Measurements from ENCODE around the gene SCO2. TPM values are rescaled to one million over a fixed set of nuclear protein-coding genes. Genes with fewer than 3 reads are reported as not detected.

The SCO2 gene
- total RNA-seq, 1 experiment from 2014 or later, result 7.0 TPM

DNA sequence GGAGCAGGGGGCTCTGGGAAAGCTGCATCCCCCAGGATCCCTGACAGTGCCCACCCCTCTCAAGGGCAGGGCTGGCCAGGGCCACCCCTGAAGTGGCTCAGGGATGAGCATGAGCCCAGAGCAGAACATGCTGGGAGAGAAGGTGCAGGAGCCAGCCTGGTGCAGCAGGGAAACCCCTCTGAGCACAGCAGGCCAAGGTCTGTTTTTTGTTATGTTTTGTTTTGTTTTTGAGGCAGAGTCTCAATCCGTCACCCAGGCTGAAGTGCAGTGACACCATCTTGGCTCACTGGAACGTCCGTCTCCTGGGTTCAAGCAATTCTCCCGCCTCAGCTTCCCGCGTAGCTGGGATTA is 49.8 kb downstream of the SCO2 start:
- Histone ChIP-seq H3K36me3 (ENCODE audit: control insufficient read depth in 1 of 2, insufficient read depth in 2 of 2, low read length in 2 of 2) (no peaks in the 10 kb centered on the region), H2AFZ (ENCODE audit: low read depth, low read length, poor library complexity, severe bottlenecking) (no peak overlapping the region), H3K79me2 (ENCODE audit: insufficient read depth, low read length) (peaks cover 40% of the 10 kb centered on the region), H3K4me3 (replicated peaks in 1 of 2; ENCODE audit: low read depth in 1 of 2, low read length in 2 of 2) (peak overlapping the region; percentile 45 to 87), H3K27me3 (ENCODE audit: insufficient read depth, low read length) (no peaks in the 10 kb centered on the region), H4K20me1 (ENCODE audit: insufficient read depth) (peaks cover 6% of the 10 kb centered on the region; the same call in 1 of the 2 replicates), H3K4me2 (ENCODE audit: low read length) (peak overlapping the region; percentile 89), H3K4me1 (ENCODE audit: control insufficient read depth in 1 of 2, insufficient read depth in 2 of 2, low read length in 2 of 2) (peaks cover 20 to 40% of the 10 kb centered on the region in 2 experiments), H3K9me3 (ENCODE audit: control insufficient read depth in 1 of 2, insufficient read depth in 1 of 2, low read depth in 1 of 2, low read length in 2 of 2) (no peaks in the 10 kb centered on the region), H3K9me2 (ENCODE audit: insufficient read depth) (no peaks in the 10 kb centered on the region), H3K27ac (ENCODE audit: low read depth, low read length) (peak overlapping the region; percentile 56; the same call in 1 of the 2 replicates), H3K9ac (ENCODE audit: low read length) (peak overlapping the region; percentile 67)
- no TSS peak for BruUV-seq (replicated peaks)
- no peak for DNase-seq (ENCODE audit: low read depth, low spot score)
- RAD21 ChIA-PET (ENCODE audit: low non-redundant PET in 1 of 2, low total read pairs in 2 of 2, uncharacterized antibody in 2 of 2, unreplicated experiment in 2 of 2), result no interaction called here
- POLR2A ChIA-PET, result no interaction called here
- intact Hi-C loops (cut with micrococcal nuclease), result no loop called here
- CTCF ChIA-PET, result no interaction called here
- TF ChIP-seq, protein P1, sequence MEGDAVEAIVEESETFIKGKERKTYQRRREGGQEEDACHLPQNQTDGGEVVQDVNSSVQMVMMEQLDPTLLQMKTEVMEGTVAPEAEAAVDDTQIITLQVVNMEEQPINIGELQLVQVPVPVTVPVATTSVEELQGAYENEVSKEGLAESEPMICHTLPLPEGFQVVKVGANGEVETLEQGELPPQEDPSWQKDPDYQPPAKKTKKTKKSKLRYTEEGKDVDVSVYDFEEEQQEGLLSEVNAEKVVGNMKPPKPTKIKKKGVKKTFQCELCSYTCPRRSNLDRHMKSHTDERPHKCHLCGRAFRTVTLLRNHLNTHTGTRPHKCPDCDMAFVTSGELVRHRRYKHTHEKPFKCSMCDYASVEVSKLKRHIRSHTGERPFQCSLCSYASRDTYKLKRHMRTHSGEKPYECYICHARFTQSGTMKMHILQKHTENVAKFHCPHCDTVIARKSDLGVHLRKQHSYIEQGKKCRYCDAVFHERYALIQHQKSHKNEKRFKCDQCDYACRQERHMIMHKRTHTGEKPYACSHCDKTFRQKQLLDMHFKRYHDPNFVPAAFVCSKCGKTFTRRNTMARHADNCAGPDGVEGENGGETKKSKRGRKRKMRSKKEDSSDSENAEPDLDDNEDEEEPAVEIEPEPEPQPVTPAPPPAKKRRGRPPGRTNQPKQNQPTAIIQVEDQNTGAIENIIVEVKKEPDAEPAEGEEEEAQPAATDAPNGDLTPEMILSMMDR (IDR thresholded peaks at IDR 0.05 in 2 of 3, conservative IDR thresholded peaks at IDR 0.05 in 1 of 3; ENCODE audit: borderline replicate concordance in 1 of 3, insufficient read depth in 1 of 3, low read depth in 2 of 3, low read length in 2 of 3), result no peak
- TF ChIP-seq JUND (IDR thresholded peaks at IDR 0.05) (no peak), EZH2 (IDR thresholded peaks at IDR 0.05) (no peak), TCF7L2 (IDR thresholded peaks at IDR 0.05; ENCODE audit: borderline replicate concordance, extremely low read depth, insufficient read depth, insufficient read length) (no peak), SIN3A (IDR thresholded peaks at IDR 0.05; ENCODE audit: low read depth) (no peak), CBX3 (IDR thresholded peaks at IDR 0.05; ENCODE audit: low read depth) (no peak), SRF (IDR thresholded peaks at IDR 0.05; ENCODE audit: low read depth) (no peak), SP1 (IDR thresholded peaks at IDR 0.05; ENCODE audit: low read depth) (no peak), YY1 (IDR thresholded peaks at IDR 0.05; ENCODE audit: extremely low read depth, insufficient replicate concordance, low read depth, low read length) (no peak), POLR2A (IDR thresholded peaks at IDR 0.05; ENCODE audit: borderline replicate concordance, extremely low read depth, insufficient read depth, insufficient read length) (no peak), EGR1 (IDR thresholded peaks at IDR 0.05; ENCODE audit: low read depth) (no peak), CEBPB (IDR thresholded peaks at IDR 0.05; ENCODE audit: low read depth) (no peak)
- TF ChIP-seq, protein P2, sequence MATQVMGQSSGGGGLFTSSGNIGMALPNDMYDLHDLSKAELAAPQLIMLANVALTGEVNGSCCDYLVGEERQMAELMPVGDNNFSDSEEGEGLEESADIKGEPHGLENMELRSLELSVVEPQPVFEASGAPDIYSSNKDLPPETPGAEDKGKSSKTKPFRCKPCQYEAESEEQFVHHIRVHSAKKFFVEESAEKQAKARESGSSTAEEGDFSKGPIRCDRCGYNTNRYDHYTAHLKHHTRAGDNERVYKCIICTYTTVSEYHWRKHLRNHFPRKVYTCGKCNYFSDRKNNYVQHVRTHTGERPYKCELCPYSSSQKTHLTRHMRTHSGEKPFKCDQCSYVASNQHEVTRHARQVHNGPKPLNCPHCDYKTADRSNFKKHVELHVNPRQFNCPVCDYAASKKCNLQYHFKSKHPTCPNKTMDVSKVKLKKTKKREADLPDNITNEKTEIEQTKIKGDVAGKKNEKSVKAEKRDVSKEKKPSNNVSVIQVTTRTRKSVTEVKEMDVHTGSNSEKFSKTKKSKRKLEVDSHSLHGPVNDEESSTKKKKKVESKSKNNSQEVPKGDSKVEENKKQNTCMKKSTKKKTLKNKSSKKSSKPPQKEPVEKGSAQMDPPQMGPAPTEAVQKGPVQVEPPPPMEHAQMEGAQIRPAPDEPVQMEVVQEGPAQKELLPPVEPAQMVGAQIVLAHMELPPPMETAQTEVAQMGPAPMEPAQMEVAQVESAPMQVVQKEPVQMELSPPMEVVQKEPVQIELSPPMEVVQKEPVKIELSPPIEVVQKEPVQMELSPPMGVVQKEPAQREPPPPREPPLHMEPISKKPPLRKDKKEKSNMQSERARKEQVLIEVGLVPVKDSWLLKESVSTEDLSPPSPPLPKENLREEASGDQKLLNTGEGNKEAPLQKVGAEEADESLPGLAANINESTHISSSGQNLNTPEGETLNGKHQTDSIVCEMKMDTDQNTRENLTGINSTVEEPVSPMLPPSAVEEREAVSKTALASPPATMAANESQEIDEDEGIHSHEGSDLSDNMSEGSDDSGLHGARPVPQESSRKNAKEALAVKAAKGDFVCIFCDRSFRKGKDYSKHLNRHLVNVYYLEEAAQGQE (IDR thresholded peaks at IDR 0.05; ENCODE audit: low read depth), result no peak
- TF ChIP-seq, protein P3, sequence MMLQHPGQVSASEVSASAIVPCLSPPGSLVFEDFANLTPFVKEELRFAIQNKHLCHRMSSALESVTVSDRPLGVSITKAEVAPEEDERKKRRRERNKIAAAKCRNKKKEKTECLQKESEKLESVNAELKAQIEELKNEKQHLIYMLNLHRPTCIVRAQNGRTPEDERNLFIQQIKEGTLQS (IDR thresholded peaks at IDR 0.05), result no peak
- TF ChIP-seq, protein P4, sequence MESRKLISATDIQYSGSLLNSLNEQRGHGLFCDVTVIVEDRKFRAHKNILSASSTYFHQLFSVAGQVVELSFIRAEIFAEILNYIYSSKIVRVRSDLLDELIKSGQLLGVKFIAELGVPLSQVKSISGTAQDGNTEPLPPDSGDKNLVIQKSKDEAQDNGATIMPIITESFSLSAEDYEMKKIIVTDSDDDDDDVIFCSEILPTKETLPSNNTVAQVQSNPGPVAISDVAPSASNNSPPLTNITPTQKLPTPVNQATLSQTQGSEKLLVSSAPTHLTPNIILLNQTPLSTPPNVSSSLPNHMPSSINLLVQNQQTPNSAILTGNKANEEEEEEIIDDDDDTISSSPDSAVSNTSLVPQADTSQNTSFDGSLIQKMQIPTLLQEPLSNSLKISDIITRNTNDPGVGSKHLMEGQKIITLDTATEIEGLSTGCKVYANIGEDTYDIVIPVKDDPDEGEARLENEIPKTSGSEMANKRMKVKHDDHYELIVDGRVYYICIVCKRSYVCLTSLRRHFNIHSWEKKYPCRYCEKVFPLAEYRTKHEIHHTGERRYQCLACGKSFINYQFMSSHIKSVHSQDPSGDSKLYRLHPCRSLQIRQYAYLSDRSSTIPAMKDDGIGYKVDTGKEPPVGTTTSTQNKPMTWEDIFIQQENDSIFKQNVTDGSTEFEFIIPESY (IDR thresholded peaks at IDR 0.05; ENCODE audit: extremely low read depth, insufficient replicate concordance, low read length), result no peak
- no peak for ATAC-seq

All from HCT116 (cell line).